ENCODE results near the gene TBC1D9. TPM values are rescaled to one million over a fixed set of nuclear protein-coding genes. Genes with fewer than 3 reads are reported as not detected.
"Not testable (repeated sequence)": the region's sequence is repeated elsewhere in the genome, so short reads cannot be mapped to it uniquely, and the experiment has no call there.

Gene TBC1D9
- total and polyA plus RNA-seq, 4 donors: 47.6 to 98.1 (median 54.2) TPM

GRCh38 chr4:140757232-140757630 is 1.0 kb upstream of the TBC1D9 start:
- peak in 1 of 6 donors; percentile 27 for DNase-seq (ENCODE audit: low read depth in 4 of 6, low spot score in 6 of 6)
- H3K4me3 ChIP-seq (ENCODE audit: low read depth, low read length): peak overlapping the region; percentile 81
- H3K36me3 ChIP-seq (ENCODE audit: control insufficient read depth, insufficient read depth, low read length): no peaks in the 10 kb centered on the region
- peaks cover 5% of the 10 kb centered on the region for H3K4me1 ChIP-seq (ENCODE audit: control insufficient read depth, insufficient read depth, low read length)
- H3K27ac ChIP-seq (ENCODE audit: low read depth, low read length): peak overlapping the region; percentile 93
- H3K9me3 ChIP-seq (ENCODE audit: control insufficient read depth, insufficient read depth, low read length): no peaks in the 10 kb centered on the region
- H3K27me3 ChIP-seq (ENCODE audit: control insufficient read depth, insufficient read depth, low read length): no peaks in the 10 kb centered on the region
- no CpG with 5 or more reads among the region's 3 CpGs for WGBS (ENCODE audit: insufficient coverage)

GRCh38 chr4:140755774-140756318 is 339 bp downstream of the TBC1D9 start:
- Histone ChIP-seq H3K9me3 (ENCODE audit: control insufficient read depth, insufficient read depth, low read length) (peaks cover 2% of the 10 kb centered on the region), H3K36me3 (ENCODE audit: control insufficient read depth, insufficient read depth, low read length) (no peaks in the 10 kb centered on the region), H3K27me3 (ENCODE audit: control insufficient read depth, insufficient read depth, low read length) (no peaks in the 10 kb centered on the region), H3K4me1 (ENCODE audit: control insufficient read depth, insufficient read depth, low read length) (peaks cover 5% of the 10 kb centered on the region), H3K4me3 (ENCODE audit: low read depth, low read length) (peak overlapping the region; percentile 81), H3K27ac (ENCODE audit: low read depth, low read length) (peak overlapping the region; percentile 74)
- DNase-seq (ENCODE audit: low read depth in 4 of 6, low spot score in 6 of 6): peak; percentile 40 to 84 (median 46)
- WGBS (ENCODE audit: insufficient coverage): under 1% methylated on average over 74 of the region's 74 CpGs

DNA sequence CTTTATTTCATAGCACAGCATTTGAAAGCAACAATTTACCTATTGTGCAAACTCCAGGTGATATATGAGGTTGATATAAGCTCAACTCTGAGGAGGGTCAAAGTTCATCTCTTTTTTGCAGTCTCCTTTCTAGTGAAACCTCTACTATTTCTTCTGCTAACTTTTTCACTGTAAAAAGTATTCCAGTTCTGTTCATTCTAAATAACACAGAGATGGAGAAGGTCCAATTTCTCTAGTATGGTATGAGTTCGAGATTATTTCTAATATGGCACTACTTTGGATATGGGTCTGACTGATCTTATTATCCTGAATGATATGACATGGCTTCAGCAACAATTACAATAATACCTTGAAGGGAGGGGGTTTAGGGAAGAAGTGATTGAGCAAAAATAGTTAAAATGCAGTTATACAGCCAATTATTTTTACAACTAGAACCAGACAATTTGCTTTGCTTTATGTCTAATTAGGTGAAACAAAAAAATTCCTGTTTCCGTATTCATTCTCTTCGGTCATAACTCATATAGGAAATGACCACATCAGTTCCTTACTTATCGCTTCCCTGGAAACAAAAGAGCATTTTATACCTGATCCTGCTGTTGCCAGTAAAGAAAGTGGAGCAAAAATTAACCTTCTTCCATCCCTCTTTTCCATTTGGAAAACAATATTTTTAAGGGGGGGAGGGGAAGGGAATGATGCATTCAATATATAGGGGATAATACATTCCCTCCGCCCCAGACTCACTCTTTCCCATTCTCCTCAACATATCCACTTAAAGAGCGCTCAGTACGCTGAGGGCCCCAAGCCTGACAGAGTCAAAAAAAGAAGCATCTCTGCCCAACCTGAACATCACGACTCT is 1.0 kb downstream of the TBC1D9 start:
- H3K36me3 ChIP-seq (ENCODE audit: control insufficient read depth, insufficient read depth, low read length): no peaks in the 10 kb centered on the region
- WGBS (ENCODE audit: insufficient coverage): 0% methylated on average over 4 of the region's 8 CpGs

GRCh38 chr4:140753329-140753728 is 2.9 kb downstream of the TBC1D9 start:
- no peak for DNase-seq (ENCODE audit: low read depth in 4 of 6, low spot score in 6 of 6)
- 80% methylated on average over 1 of the region's 2 CpGs for WGBS (ENCODE audit: insufficient coverage)
- H3K9me3 ChIP-seq (ENCODE audit: control insufficient read depth, insufficient read depth, low read length): peaks cover 2% of the 10 kb centered on the region
- H3K4me1 ChIP-seq (ENCODE audit: control insufficient read depth, insufficient read depth, low read length): peaks cover 5% of the 10 kb centered on the region
- H3K27ac ChIP-seq (ENCODE audit: low read depth, low read length): no peak overlapping the region
- no peak overlapping the region for H3K4me3 ChIP-seq (ENCODE audit: low read depth, low read length)
- no peaks in the 10 kb centered on the region for H3K36me3 ChIP-seq (ENCODE audit: control insufficient read depth, insufficient read depth, low read length)
- H3K27me3 ChIP-seq (ENCODE audit: control insufficient read depth, insufficient read depth, low read length): no peaks in the 10 kb centered on the region

More for the DNA sequence above, 1.0 kb downstream of the TBC1D9 start:
- no peaks in the 10 kb centered on the region for H3K27me3 ChIP-seq (ENCODE audit: control insufficient read depth, insufficient read depth, low read length)
- peaks cover 5% of the 10 kb centered on the region for H3K4me1 ChIP-seq (ENCODE audit: control insufficient read depth, insufficient read depth, low read length)
- DNase-seq (ENCODE audit: low read depth in 4 of 6, low spot score in 6 of 6): peak in 3 of 6 donors; percentile 5 to 28 (median 14)
- peak overlapping the region; percentile 74 for H3K27ac ChIP-seq (ENCODE audit: low read depth, low read length)
- H3K9me3 ChIP-seq (ENCODE audit: control insufficient read depth, insufficient read depth, low read length): peaks cover 2% of the 10 kb centered on the region
- peak overlapping the region; percentile 81 for H3K4me3 ChIP-seq (ENCODE audit: low read depth, low read length)

DNA sequence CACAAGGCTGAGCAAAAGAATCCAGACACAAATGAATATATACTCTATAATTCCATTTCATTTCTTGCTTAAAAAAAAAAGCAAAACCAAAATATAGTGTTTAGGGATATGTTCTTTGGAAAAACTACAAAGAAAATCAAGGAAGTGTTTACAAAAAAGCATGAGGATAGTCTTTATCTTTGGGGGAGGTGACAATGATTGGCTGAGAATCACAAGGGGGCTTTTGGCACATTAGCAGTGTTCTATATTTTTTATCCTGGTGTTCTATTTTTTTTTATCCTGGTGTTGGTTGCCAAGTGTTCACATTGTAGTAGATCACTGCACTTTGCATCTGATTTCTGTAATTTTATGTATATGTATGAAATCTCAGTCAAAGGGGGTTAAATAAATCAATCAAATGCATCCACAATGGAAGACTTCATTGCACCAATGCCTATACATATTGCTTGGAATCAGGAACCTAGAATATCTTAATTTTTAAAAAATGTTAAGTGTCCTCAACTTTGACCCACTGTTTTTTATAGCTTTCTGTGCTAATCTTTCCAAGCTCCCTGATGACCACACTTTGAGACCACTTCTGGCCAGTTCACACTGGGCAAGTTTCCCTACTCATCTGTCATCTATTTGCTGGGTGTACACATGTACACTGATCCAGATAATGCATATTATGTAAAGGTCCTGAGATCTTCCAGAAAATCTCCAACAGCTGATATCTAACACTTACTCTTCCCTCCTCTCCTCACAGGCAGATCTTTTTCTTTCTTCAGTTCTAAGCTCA is 3.7 kb downstream of the TBC1D9 start:
- H3K4me3 ChIP-seq (ENCODE audit: low read depth, low read length): no peak overlapping the region

DNA sequence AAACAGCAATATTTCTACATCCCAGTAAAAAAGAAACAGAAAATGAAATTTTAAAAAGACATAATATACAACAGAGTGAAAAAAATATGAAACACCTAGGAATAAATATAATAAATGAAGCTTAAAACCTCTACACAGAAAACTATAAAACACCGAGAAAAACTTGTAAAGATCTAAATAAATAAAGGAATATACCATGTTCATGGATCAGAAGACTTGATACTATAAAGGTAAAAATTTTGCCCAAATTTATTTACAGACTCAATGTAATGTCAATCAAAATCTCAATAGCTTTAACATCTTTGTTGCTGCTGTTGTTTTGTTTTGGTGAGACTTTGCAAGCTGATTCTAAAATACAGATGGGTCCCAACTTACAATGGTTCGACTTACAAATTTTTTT is 5.7 kb downstream of the TBC1D9 start:
- Histone ChIP-seq H3K27me3 (ENCODE audit: control insufficient read depth, insufficient read depth, low read length) (no peaks in the 10 kb centered on the region), H3K4me1 (ENCODE audit: control insufficient read depth, insufficient read depth, low read length) (no peaks in the 10 kb centered on the region), H3K4me3 (ENCODE audit: low read depth, low read length) (no peak overlapping the region), H3K36me3 (ENCODE audit: control insufficient read depth, insufficient read depth, low read length) (no peaks in the 10 kb centered on the region), H3K27ac (ENCODE audit: low read depth, low read length) (no peak overlapping the region), H3K9me3 (ENCODE audit: control insufficient read depth, insufficient read depth, low read length) (peaks cover 2% of the 10 kb centered on the region)
- DNase-seq (ENCODE audit: low read depth in 4 of 6, low spot score in 6 of 6): no peak
- WGBS (ENCODE audit: insufficient coverage): no CpG with 5 or more reads among the region's 2 CpGs

More for the DNA sequence above, 3.7 kb downstream of the TBC1D9 start:
- Histone ChIP-seq H3K36me3 (ENCODE audit: control insufficient read depth, insufficient read depth, low read length) (no peaks in the 10 kb centered on the region), H3K4me1 (ENCODE audit: control insufficient read depth, insufficient read depth, low read length) (peaks cover 5% of the 10 kb centered on the region), H3K9me3 (ENCODE audit: control insufficient read depth, insufficient read depth, low read length) (peaks cover 2% of the 10 kb centered on the region), H3K27me3 (ENCODE audit: control insufficient read depth, insufficient read depth, low read length) (no peaks in the 10 kb centered on the region), H3K27ac (ENCODE audit: low read depth, low read length) (no peak overlapping the region)
- DNase-seq (ENCODE audit: low read depth in 4 of 6, low spot score in 6 of 6): no peak

GRCh38 chr4:140748171-140748570 is 8.0 kb downstream of the TBC1D9 start:
- H3K27ac ChIP-seq (ENCODE audit: low read depth, low read length): no peak overlapping the region
- no CpG with 5 or more reads among the region's 1 CpG for WGBS (ENCODE audit: insufficient coverage)
- H3K9me3 ChIP-seq (ENCODE audit: control insufficient read depth, insufficient read depth, low read length): peaks cover 2% of the 10 kb centered on the region
- no peak for DNase-seq (ENCODE audit: low read depth in 4 of 6, low spot score in 6 of 6)
- no peaks in the 10 kb centered on the region for H3K36me3 ChIP-seq (ENCODE audit: control insufficient read depth, insufficient read depth, low read length)
- no peaks in the 10 kb centered on the region for H3K27me3 ChIP-seq (ENCODE audit: control insufficient read depth, insufficient read depth, low read length)
- H3K4me3 ChIP-seq (ENCODE audit: low read depth, low read length): no peak overlapping the region
- H3K4me1 ChIP-seq (ENCODE audit: control insufficient read depth, insufficient read depth, low read length): no peaks in the 10 kb centered on the region

GRCh38 chr4:140746546-140746945 is 9.6 kb downstream of the TBC1D9 start:
- no CpG with 5 or more reads among the region's 7 CpGs for WGBS (ENCODE audit: insufficient coverage)
- H3K9me3 ChIP-seq (ENCODE audit: control insufficient read depth, insufficient read depth, low read length); H3K4me1 ChIP-seq (ENCODE audit: control insufficient read depth, insufficient read depth, low read length): not testable (repeated sequence)

GRCh38 chr4:140744421-140744820 is 11.8 kb downstream of the TBC1D9 start:
- Histone ChIP-seq H3K9me3 (ENCODE audit: control insufficient read depth, insufficient read depth, low read length) (no peaks in the 10 kb centered on the region), H3K36me3 (ENCODE audit: control insufficient read depth, insufficient read depth, low read length) (no peaks in the 10 kb centered on the region), H3K27ac (ENCODE audit: low read depth, low read length) (no peak overlapping the region), H3K27me3 (ENCODE audit: control insufficient read depth, insufficient read depth, low read length) (no peaks in the 10 kb centered on the region), H3K4me3 (ENCODE audit: low read depth, low read length) (no peak overlapping the region), H3K4me1 (ENCODE audit: control insufficient read depth, insufficient read depth, low read length) (no peaks in the 10 kb centered on the region)
- WGBS (ENCODE audit: insufficient coverage): no CpG with 5 or more reads among the region's 3 CpGs
- no peak for DNase-seq (ENCODE audit: low read depth in 4 of 6, low spot score in 6 of 6)

More at GRCh38 chr4:140746546-140746945, 9.6 kb downstream of the TBC1D9 start:
- not testable (repeated sequence) for H3K27ac ChIP-seq (ENCODE audit: low read depth, low read length); H3K4me3 ChIP-seq (ENCODE audit: low read depth, low read length); DNase-seq (ENCODE audit: low read depth in 4 of 6, low spot score in 6 of 6); H3K27me3 ChIP-seq (ENCODE audit: control insufficient read depth, insufficient read depth, low read length); H3K36me3 ChIP-seq (ENCODE audit: control insufficient read depth, insufficient read depth, low read length)

Data from spinal cord (tissue), 10 donors.